Endothelial cell (in vitro differentiated cells): ENCODE measurements around the gene CD164. TPM values are rescaled to one million over a fixed set of nuclear protein-coding genes. Genes with fewer than 3 reads are reported as not detected.
A peak's percentile ranks its signal among the peaks of the same experiment; 100 is the strongest.

Source experiments
- DNase-seq: peaks from one replicate; pipeline ENCODE4 v3.0.0; 2021; ENCODE audit warnings: low spot score
- H3K27ac Mint-ChIP-seq: one replicate; pipeline ENCODE4 v1.8.0; 2021; ENCODE audit warnings: mixed read lengths, inconsistent platforms; ENCODE audit not compliant: unreplicated experiment
- H3K27me3 Mint-ChIP-seq: one replicate; pipeline ENCODE4 v1.8.0; 2021; ENCODE audit warnings: mild to moderate bottlenecking, moderate library complexity, mixed read lengths, inconsistent platforms; ENCODE audit not compliant: unreplicated experiment
- H3K36me3 Mint-ChIP-seq: one replicate; pipeline ENCODE4 v1.8.0; 2021; ENCODE audit warnings: mild to moderate bottlenecking, low read depth, mixed read lengths, inconsistent platforms; ENCODE audit not compliant: unreplicated experiment
- H3K4me1 Mint-ChIP-seq: one replicate; pipeline ENCODE4 v1.8.0; 2021; ENCODE audit warnings: mild to moderate bottlenecking, mixed read lengths, inconsistent platforms; ENCODE audit not compliant: unreplicated experiment
- H3K4me3 Mint-ChIP-seq: one replicate; pipeline ENCODE4 v1.8.0; 2021; ENCODE audit warnings: mild to moderate bottlenecking, mixed read lengths, inconsistent platforms; ENCODE audit not compliant: unreplicated experiment
- H3K9me3 Mint-ChIP-seq: one replicate; pipeline ENCODE4 v1.8.0; 2021; ENCODE audit warnings: mixed read lengths, inconsistent platforms; ENCODE audit not compliant: unreplicated experiment
- total RNA-seq: library from RNA; stranded (reverse); fragmentation: NEBNext Ultra II Directional; extraction: Animal tissue kit (Norgen Biotek cat#: 25700); gene quantifications from one replicate; pipeline ENCODE4 v1.2.1, GENCODE V29; 2021; ENCODE audit not compliant: unreplicated experiment
- TF ChIP-seq, protein P1 (sequence below): fragments of 200-600 bp; sonication (generic); IDR thresholded peaks from one replicate; pipeline ENCODE4 v1.5.0; 2021; ENCODE audit warnings: antibody characterized with exemption; ENCODE audit not compliant: unreplicated experiment

The CD164 gene
- total RNA-seq, 1 donor from 2014 or later: 220 TPM

DNA sequence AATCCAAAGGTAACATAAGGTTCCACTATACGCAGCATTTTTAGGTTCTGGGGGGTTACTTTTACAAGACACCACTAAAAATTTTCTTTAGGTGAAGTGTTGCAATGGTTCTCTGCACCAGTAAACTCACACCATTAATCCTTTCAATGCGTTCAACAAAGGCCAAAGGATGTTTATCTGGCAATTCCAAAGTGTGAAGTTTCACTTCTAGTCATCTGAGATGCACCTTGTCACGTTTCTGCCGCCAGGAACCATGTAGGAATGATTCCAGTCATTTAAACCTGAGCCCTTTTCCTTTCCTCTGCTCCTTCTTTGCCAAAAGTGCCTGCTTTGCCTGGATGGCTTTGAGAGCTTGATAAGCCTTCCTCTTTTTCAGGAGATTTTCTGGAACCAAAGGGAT, 54.8 kb downstream of the CD164 start:
- H3K9me3 Mint-ChIP-seq: no peaks in the 10 kb centered on the region
- H3K4me1 Mint-ChIP-seq: peaks cover 8% of the 10 kb centered on the region
- TF ChIP-seq, protein P1, sequence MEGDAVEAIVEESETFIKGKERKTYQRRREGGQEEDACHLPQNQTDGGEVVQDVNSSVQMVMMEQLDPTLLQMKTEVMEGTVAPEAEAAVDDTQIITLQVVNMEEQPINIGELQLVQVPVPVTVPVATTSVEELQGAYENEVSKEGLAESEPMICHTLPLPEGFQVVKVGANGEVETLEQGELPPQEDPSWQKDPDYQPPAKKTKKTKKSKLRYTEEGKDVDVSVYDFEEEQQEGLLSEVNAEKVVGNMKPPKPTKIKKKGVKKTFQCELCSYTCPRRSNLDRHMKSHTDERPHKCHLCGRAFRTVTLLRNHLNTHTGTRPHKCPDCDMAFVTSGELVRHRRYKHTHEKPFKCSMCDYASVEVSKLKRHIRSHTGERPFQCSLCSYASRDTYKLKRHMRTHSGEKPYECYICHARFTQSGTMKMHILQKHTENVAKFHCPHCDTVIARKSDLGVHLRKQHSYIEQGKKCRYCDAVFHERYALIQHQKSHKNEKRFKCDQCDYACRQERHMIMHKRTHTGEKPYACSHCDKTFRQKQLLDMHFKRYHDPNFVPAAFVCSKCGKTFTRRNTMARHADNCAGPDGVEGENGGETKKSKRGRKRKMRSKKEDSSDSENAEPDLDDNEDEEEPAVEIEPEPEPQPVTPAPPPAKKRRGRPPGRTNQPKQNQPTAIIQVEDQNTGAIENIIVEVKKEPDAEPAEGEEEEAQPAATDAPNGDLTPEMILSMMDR: no peak
- H3K27ac Mint-ChIP-seq: no peak overlapping the region
- no peak for DNase-seq
- no peaks in the 10 kb centered on the region for H3K36me3 Mint-ChIP-seq
- H3K27me3 Mint-ChIP-seq: peaks cover 3% of the 10 kb centered on the region
- no peak overlapping the region for H3K4me3 Mint-ChIP-seq

GRCh38 chr6:109326351-109326750, 55.9 kb downstream of the CD164 start:
- DNase-seq: no peak
- H3K9me3 Mint-ChIP-seq: no peaks in the 10 kb centered on the region
- TF ChIP-seq, protein P1: no peak
- no peak overlapping the region for H3K27ac Mint-ChIP-seq
- no peak overlapping the region for H3K4me3 Mint-ChIP-seq
- H3K27me3 Mint-ChIP-seq: peaks cover 3% of the 10 kb centered on the region
- no peaks in the 10 kb centered on the region for H3K36me3 Mint-ChIP-seq
- peaks cover 14% of the 10 kb centered on the region for H3K4me1 Mint-ChIP-seq

DNA sequence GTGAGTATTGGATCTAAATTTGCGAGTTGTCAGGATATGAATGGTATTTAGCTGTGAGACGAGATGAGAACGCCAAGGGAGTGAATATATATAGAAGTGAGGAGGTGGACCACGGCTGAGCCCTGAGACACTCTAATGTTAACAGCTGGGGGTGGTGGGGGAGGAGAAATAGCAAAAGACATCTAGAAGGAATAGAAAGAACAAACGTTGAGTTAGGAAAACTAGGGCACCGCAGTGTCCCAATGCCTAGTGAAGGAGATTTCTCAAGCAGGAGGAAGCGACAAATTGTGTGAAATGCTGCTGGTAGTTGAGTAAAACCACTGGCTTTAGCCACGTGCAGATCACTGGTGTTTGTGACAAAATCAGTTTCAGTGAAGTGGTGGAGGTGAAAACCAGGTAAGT, 56.9 kb downstream of the CD164 start:
- H3K4me3 Mint-ChIP-seq: no peak overlapping the region
- H3K36me3 Mint-ChIP-seq: no peaks in the 10 kb centered on the region
- H3K9me3 Mint-ChIP-seq: no peaks in the 10 kb centered on the region
- no peak overlapping the region for H3K27ac Mint-ChIP-seq
- no peak for DNase-seq
- TF ChIP-seq, protein P1: no peak
- H3K4me1 Mint-ChIP-seq: peaks cover 17% of the 10 kb centered on the region
- H3K27me3 Mint-ChIP-seq: peaks cover 1% of the 10 kb centered on the region

DNA sequence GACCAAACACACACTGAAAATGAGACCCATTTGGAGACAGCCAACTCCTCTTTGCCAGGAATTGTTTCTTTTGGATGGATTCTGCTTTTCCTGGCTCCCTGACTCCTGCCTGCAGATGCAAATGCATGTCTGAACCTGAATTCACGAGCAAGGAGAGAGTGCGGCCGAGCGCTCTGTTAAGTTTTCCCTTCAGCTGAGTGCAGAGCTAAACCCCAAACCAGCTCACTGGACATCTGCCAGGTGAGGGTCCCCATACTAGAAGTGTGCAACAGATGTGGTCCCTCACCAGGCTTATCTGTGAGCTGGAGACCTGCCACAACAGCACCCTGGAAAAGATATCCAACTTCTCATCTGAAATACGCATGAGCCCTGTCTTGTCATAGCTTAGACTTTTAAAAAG, 59.0 kb downstream of the CD164 start:
- DNase-seq: no peak
- H3K4me3 Mint-ChIP-seq: no peak overlapping the region
- no peaks in the 10 kb centered on the region for H3K36me3 Mint-ChIP-seq
- H3K27me3 Mint-ChIP-seq: peaks cover 3% of the 10 kb centered on the region
- H3K9me3 Mint-ChIP-seq: no peaks in the 10 kb centered on the region
- peaks cover 24% of the 10 kb centered on the region for H3K4me1 Mint-ChIP-seq
- peak overlapping the region; percentile 65 for H3K27ac Mint-ChIP-seq
- TF ChIP-seq, protein P1: no peak

DNA sequence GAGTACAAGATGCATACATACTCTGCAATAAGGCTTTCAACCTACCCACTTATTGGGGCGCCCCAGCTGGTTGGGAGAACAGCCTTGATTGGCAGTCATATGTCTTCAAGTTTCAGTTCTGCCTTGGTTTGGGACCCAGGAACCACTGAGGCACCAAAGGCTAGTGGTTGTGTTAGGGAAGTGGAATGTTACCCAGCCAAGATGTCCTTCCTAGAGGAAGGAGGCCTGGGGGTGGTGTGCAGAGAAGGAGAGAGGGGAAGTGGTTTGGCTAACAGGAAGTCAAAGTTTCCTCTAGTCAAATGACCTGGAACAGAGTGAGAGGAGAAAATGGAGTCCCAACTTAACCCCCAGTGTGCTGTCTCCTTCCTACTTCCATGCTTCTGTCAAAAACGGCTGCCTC, 59.4 kb downstream of the CD164 start:
- no peaks in the 10 kb centered on the region for H3K9me3 Mint-ChIP-seq

More for the DNA sequence above, 59.4 kb downstream of the CD164 start:
- no peak for DNase-seq
- peaks cover 24% of the 10 kb centered on the region for H3K4me1 Mint-ChIP-seq
- TF ChIP-seq, protein P1: no peak
- H3K36me3 Mint-ChIP-seq: no peaks in the 10 kb centered on the region
- peaks cover 3% of the 10 kb centered on the region for H3K27me3 Mint-ChIP-seq
- peak overlapping the region; percentile 65 for H3K27ac Mint-ChIP-seq
- no peak overlapping the region for H3K4me3 Mint-ChIP-seq
